Right lobe of liver (tissue), 4 donors: ENCODE measurements around the gene GCA.
A peak's percentile ranks its signal among the peaks of the same experiment; 100 is the strongest.

Source experiments
- POLR2A ChIP-seq: fragments of 450-650 bp; IDR thresholded peaks from one replicate; pipeline ENCODE4 v1.6.1; 2017; ENCODE audit warnings: antibody characterized with exemption, mild to moderate bottlenecking
- TF ChIP-seq, protein P1 (sequence below), 4 donors: fragments of 200-600 bp in 3 of 4; fragments of 450-650 bp in 1 of 4; IDR thresholded peaks; one replicate each; pipeline versions ENCODE4 v1.5.1 to v1.8.0; 2016 to 2022; ENCODE audit warnings: antibody characterized with exemption in 4 of 4, mild to moderate bottlenecking in 2 of 4
- donor health status: DM: no; HTN: no; CAD: no.
- donor health status: DM: no; HTN: no; CAD: no.
- donor health status: DM: no; HTN: yes; CAD: no.

DNA sequence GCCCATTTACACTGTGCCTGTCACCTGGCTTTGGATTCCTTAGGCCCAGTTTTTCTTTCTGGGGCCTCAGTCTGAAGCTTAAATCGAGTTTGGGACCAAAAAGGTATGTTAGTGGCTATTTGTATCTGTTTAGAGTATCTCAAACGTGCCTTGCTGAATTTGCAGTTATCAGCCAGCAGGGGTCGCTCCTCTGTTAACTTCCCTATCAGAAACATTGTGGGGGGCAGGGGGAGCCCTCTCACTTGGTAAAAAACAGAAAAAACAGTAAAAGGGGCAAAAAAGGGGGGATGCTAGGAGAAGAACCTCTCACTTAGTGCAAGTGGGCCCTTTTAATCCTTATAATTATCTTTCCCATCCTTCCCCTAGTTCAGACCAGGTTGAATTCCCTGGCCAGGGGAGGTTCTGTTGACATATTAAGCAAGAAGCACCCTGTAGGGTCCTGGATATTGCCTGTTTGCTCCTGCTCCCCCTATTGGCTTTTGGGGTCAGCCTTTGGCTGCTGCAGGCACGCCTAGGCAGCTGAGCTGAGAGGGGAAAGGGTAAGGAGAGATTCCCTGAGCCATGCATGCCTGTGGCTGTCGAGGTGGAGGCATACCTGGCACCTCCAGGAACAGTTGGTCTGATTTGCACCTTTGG is 16.7 kb upstream of the GCA start:
- TF ChIP-seq POLR2A: no peak
- TF ChIP-seq, protein P1, sequence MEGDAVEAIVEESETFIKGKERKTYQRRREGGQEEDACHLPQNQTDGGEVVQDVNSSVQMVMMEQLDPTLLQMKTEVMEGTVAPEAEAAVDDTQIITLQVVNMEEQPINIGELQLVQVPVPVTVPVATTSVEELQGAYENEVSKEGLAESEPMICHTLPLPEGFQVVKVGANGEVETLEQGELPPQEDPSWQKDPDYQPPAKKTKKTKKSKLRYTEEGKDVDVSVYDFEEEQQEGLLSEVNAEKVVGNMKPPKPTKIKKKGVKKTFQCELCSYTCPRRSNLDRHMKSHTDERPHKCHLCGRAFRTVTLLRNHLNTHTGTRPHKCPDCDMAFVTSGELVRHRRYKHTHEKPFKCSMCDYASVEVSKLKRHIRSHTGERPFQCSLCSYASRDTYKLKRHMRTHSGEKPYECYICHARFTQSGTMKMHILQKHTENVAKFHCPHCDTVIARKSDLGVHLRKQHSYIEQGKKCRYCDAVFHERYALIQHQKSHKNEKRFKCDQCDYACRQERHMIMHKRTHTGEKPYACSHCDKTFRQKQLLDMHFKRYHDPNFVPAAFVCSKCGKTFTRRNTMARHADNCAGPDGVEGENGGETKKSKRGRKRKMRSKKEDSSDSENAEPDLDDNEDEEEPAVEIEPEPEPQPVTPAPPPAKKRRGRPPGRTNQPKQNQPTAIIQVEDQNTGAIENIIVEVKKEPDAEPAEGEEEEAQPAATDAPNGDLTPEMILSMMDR (IDR thresholded peaks at IDR 0.05): peak; percentile 30 to 49 (median 43)
